Nephron (organoid): ENCODE measurements around the gene GALNT6.

Experiments
- H3K27ac Mint-ChIP-seq, 3 experiments: 2 replicates each; pipeline ENCODE4 v1.8.0; 2020; ENCODE audit warnings: mixed read lengths in 3 of 3, mild to moderate bottlenecking in 2 of 3, moderate library complexity in 1 of 3
- H3K27me3 Mint-ChIP-seq: 2 replicates; pipeline ENCODE4 v1.8.0; 2021; ENCODE audit warnings: low read depth, mild to moderate bottlenecking, moderate library complexity, mixed read lengths
- H3K36me3 Mint-ChIP-seq: 2 replicates; pipeline ENCODE4 v1.8.0; 2020; ENCODE audit warnings: low read depth, mixed read lengths
- H3K4me1 Mint-ChIP-seq: 2 replicates; pipeline ENCODE4 v1.8.0; 2020; ENCODE audit warnings: mixed read lengths
- H3K4me3 Mint-ChIP-seq, 3 experiments: 2 replicates each; pipeline ENCODE4 v1.8.0; 2020; ENCODE audit warnings: mild to moderate bottlenecking in 3 of 3, mixed read lengths in 3 of 3, moderate library complexity in 2 of 3
- H3K9me3 Mint-ChIP-seq: 2 replicates; pipeline ENCODE4 v1.8.0; 2020; ENCODE audit warnings: mixed read lengths
- CTCF ChIP-seq, 3 experiments: fragments of 200-600 bp; sonication (generic); IDR thresholded peaks; one replicate each; pipeline ENCODE4 v1.5.0; 2021; ENCODE audit warnings: antibody characterized with exemption in 3 of 3; ENCODE audit not compliant: unreplicated experiment in 3 of 3

The GALNT6 gene

DNA sequence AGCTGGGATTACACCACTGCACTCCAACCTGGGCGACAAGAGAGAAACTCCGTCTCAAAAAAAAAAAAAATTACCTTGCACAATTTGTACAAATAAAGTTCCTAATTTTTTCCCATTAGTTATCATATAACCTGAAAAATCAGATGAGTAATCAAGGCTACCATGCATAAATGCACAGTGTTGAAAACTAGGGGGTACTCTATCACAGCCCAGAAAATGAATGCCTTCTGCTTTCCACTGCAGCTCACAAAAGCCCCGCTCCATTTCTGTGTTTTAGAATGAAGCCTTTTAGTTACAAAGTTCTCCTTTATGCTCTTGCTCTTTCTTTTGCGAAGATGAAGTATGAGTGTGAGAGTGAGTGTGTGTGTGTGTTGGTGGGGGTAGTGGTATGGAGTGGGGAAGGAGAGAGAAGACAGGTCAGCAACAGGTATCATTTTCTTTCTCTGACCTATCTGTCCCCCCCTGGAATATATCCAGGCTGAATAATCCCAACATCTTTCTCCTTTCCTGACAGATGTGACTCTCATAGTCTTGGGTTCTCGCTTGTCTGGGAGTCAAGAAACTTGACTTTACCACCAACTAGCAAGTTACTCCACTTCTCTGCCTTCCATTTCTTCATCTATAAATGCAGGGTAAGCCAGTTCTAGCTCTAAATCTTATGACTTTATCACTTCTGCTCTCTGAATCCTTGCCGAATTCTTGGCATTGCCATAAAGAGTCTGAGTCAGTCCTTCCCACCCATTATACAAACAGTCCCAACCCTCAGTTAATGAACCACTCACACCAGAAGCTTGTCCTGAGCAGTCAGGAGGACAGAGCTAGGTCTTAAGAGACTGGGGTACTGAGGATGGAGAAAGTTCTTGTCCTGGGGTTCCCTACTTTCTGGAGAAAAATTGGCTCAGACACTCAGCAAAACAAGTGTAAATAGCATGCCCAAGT lies 83.3 kb downstream of the GALNT6 start:
- no peaks in the 10 kb centered on the region for H3K36me3 Mint-ChIP-seq
- peaks cover 19% of the 10 kb centered on the region for H3K27me3 Mint-ChIP-seq
- no peak for TF ChIP-seq CTCF (IDR thresholded peaks at IDR 0.05; ENCODE audit: unreplicated experiment in 3 of 3)
- no peak overlapping the region for H3K4me3 Mint-ChIP-seq
- no peaks in the 10 kb centered on the region for H3K4me1 Mint-ChIP-seq
- no peak overlapping the region for H3K27ac Mint-ChIP-seq
- H3K9me3 Mint-ChIP-seq: no peaks in the 10 kb centered on the region

DNA sequence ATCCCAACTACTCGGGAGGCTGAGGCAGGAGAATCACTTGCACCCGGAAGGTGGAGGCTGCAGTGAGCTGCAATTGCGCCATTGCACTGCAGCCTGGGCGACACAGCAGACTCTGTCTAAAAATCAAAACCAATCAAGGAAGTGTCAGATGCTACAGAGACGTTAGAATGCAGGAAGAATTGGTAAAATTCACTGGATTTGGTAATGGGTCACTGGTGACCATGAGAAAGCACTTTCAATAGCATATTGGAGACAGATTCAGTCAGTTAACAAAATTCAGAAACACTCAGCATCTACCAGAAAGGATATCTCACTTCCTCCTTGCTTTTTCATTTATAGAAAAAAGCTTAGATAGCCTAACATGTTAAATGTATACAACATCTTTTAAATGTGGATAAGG lies 84.7 kb downstream of the GALNT6 start:
- Mint-ChIP-seq H3K4me1 (no peaks in the 10 kb centered on the region), H3K27ac (no peak overlapping the region), H3K4me3 (no peak overlapping the region), H3K27me3 (peaks cover 19% of the 10 kb centered on the region), H3K36me3 (no peaks in the 10 kb centered on the region), H3K9me3 (no peaks in the 10 kb centered on the region)
- no peak for TF ChIP-seq CTCF (IDR thresholded peaks at IDR 0.05; ENCODE audit: unreplicated experiment in 3 of 3)
